HCT116 (cell line): Measurements from ENCODE around the gene PIPOX. TPM values are rescaled to one million over a fixed set of nuclear protein-coding genes. Genes with fewer than 3 reads are reported as not detected.

Experiments
- ATAC-seq: fragments of 200-7000 bp; cut with Tn5 transposase; 2 replicates; pipeline ENCODE4 v1.9.1; 2020; ENCODE audit warnings: mild to moderate bottlenecking, moderate library complexity
- BruUV-seq: library from RNA; stranded (reverse); fragments of 400-500 nt; replicated peaks from 2 replicates; lab custom pipeline; 2021; lab: Mats Ljungman, UMichigan
- CTCF ChIA-PET: fragments of 300-600 bp; sonication (Branson Sonifier 250); formaldehyde crosslinking; loops from one replicate; lab custom pipeline; 2021; ENCODE audit warnings: antibody characterized with exemption; lab: Charles Lee
- POLR2A ChIA-PET: fragments of 300-600, 350-600 bp; sonication (Branson Sonifier 250); formaldehyde crosslinking; loops from one replicate; lab custom pipeline; 2021; ENCODE audit warnings: antibody characterized with exemption; lab: Charles Lee
- RAD21 ChIA-PET, 2 experiments: fragments of 300-600 bp; sonication (Branson Sonifier 250); formaldehyde crosslinking; loops; one replicate each; lab custom pipeline; 2023; ENCODE audit warnings: low total read pairs in 2 of 2; ENCODE audit not compliant: uncharacterized antibody in 2 of 2, unreplicated experiment in 2 of 2, low non-redundant PET in 1 of 2; lab: Charles Lee
- DNase-seq: peaks from one replicate; pipeline ENCODE4 v3.0.0-alpha.2; 2010; ENCODE audit warnings: low read depth, low spot score
- H2AFZ ChIP-seq: fragments of 200-600 bp; shearing (Covaris generic), sonication (generic); 2 replicates; pipeline ENCODE4 v1.6.1; 2017; ENCODE audit warnings: low read depth, mixed run types, mixed read lengths, antibody characterized with exemption, low read length; ENCODE audit not compliant: poor library complexity, severe bottlenecking
- H3K27ac ChIP-seq: 2 replicates; pipeline ENCODE4 v1.5.1; 2012; ENCODE audit warnings: low read depth, low read length
- H3K27me3 ChIP-seq: fragments of 200-600 bp; sonication (generic); 2 replicates; pipeline ENCODE4 v1.6.1; 2016; ENCODE audit warnings: mixed run types, low read length, mixed read lengths; ENCODE audit not compliant: insufficient read depth
- H3K36me3 ChIP-seq, 2 experiments: fragments of 200-500 bp in 1 of 2; fragments of 200-600 bp in 1 of 2; sonication (Bioruptor generic) in 1 of 2; sonication (generic) in 1 of 2; 2 replicates each; pipeline versions ENCODE4 v1.5.1 to v1.6.1; 2014 to 2016; ENCODE audit warnings: low read length in 2 of 2, inconsistent platforms in 1 of 2, mixed read lengths in 1 of 2, mixed run types in 1 of 2; ENCODE audit not compliant: insufficient read depth in 2 of 2, control insufficient read depth in 1 of 2
- H3K4me1 ChIP-seq, 2 experiments: fragments of 200-600 bp in 1 of 2; sonication (generic) in 1 of 2; 2 replicates each; pipeline versions ENCODE4 v1.5.1 to v1.6.1; 2012 to 2017; ENCODE audit warnings: low read length in 2 of 2, inconsistent platforms in 1 of 2, mild to moderate bottlenecking in 1 of 2, mixed read lengths in 1 of 2, mixed run types in 1 of 2, moderate library complexity in 1 of 2; ENCODE audit not compliant: insufficient read depth in 2 of 2, control insufficient read depth in 1 of 2
- H3K4me2 ChIP-seq: fragments of 200-600 bp; sonication (generic); 2 replicates; pipeline ENCODE4 v1.6.1; 2017; ENCODE audit warnings: mixed run types, low read length, mixed read lengths
- H3K4me3 ChIP-seq, 2 experiments: fragments of 200-600 bp in 1 of 2; sonication (generic) in 1 of 2; replicated peaks in 1 of 2; 2 replicates each; pipeline ENCODE4 v1.5.1; 2011 to 2016; ENCODE audit warnings: low read length in 2 of 2, control low read depth in 1 of 2, low read depth in 1 of 2, mild to moderate bottlenecking in 1 of 2, mixed read lengths in 1 of 2, mixed run types in 1 of 2
- H3K79me2 ChIP-seq: fragments of 200-600 bp; sonication (generic); 2 replicates; pipeline ENCODE4 v1.6.1; 2017; ENCODE audit warnings: mild to moderate bottlenecking, mixed run types, low read length, moderate library complexity, mixed read lengths; ENCODE audit not compliant: insufficient read depth
- H3K9ac ChIP-seq: fragments of 200-600 bp; sonication (generic); 2 replicates; pipeline ENCODE4 v1.6.1; 2016; ENCODE audit warnings: low read length, mixed read lengths
- H3K9me2 ChIP-seq: fragments of 200-600 bp; sonication (generic), shearing (Covaris generic); 2 replicates; pipeline ENCODE4 v1.6.1; 2017; ENCODE audit warnings: mixed run types, mild to moderate bottlenecking, moderate library complexity; ENCODE audit not compliant: insufficient read depth
- H3K9me3 ChIP-seq, 2 experiments: fragments of 200-500 bp in 1 of 2; fragments of 200-600 bp in 1 of 2; sonication (Bioruptor generic) in 1 of 2; sonication (generic) in 1 of 2; 2 replicates each; pipeline ENCODE4 v1.6.1; 2014 to 2017; ENCODE audit warnings: low read length in 2 of 2, mixed read lengths in 2 of 2, inconsistent platforms in 1 of 2, low read depth in 1 of 2, mild to moderate bottlenecking in 1 of 2, mixed run types in 1 of 2, moderate library complexity in 1 of 2; ENCODE audit not compliant: control insufficient read depth in 1 of 2, insufficient read depth in 1 of 2
- H4K20me1 ChIP-seq: fragments of 200-600 bp; sonication (generic), shearing (Covaris generic); 2 replicates; pipeline ENCODE4 v1.6.1; 2017; ENCODE audit warnings: mixed run types, mild to moderate bottlenecking, moderate library complexity; ENCODE audit not compliant: insufficient read depth
- CBX3 ChIP-seq: IDR thresholded peaks from 2 replicates; pipeline ENCODE4 v1.6.1; 2012; ENCODE audit warnings: low read depth
- EZH2 ChIP-seq: fragments of 200-600 bp; sonication (generic); IDR thresholded peaks from 2 replicates; pipeline ENCODE4 v1.6.1; 2017; ENCODE audit warnings: antibody characterized with exemption, mixed run types
- EZH2phosphoT487 ChIP-seq: fragments of 200-600 bp; IDR thresholded peaks from 2 replicates; pipeline ENCODE4 v1.6.1; 2018; ENCODE audit warnings: antibody characterized with exemption, borderline replicate concordance
- FOSL1 ChIP-seq: IDR thresholded peaks from 2 replicates; pipeline ENCODE4 v1.6.1; 2012; ENCODE audit warnings: low read depth
- MAX ChIP-seq: IDR thresholded peaks from 2 replicates; pipeline ENCODE4 v1.6.1; 2012
- RAD21 ChIP-seq: IDR thresholded peaks from 2 replicates; pipeline ENCODE4 v1.6.1; 2012; ENCODE audit warnings: low read depth, mild to moderate bottlenecking
- SRF ChIP-seq: IDR thresholded peaks from 2 replicates; pipeline ENCODE4 v1.6.1; 2012; ENCODE audit warnings: low read depth
- ZNF274 ChIP-seq: fragments of 200-500 bp; sonication (Bioruptor generic); IDR thresholded peaks from 2 replicates; pipeline ENCODE4 v1.6.1; 2014; ENCODE audit warnings: mild to moderate bottlenecking, low read depth, low read length, inconsistent platforms
- intact Hi-C: fragments of 100-400 bp; cut with micrococcal nuclease; formaldehyde crosslinking; loops from 2 replicates; pipeline ENCODE4 v1.10.0; 2022
- total RNA-seq: library from RNA; stranded (reverse); gene quantifications from one replicate; pipeline ENCODE4 v1.2.1, GENCODE V29; 2021; ENCODE audit not compliant: unreplicated experiment
- TF ChIP-seq, protein P1 (sequence below): IDR thresholded peaks from 2 replicates; pipeline ENCODE4 v1.6.1; 2011; ENCODE audit warnings: mild to moderate bottlenecking, low read length, moderate library complexity; ENCODE audit not compliant: insufficient replicate concordance; ENCODE audit errors: extremely low read depth
- TF ChIP-seq, protein P2 (sequence below): IDR thresholded peaks from 2 replicates; pipeline ENCODE4 v1.6.1; 2012; ENCODE audit warnings: low read depth

The PIPOX gene
- total RNA-seq, 1 experiment from 2014 or later = 1.8 TPM

- Histone ChIP-seq H4K20me1 (no peaks in the 10 kb centered on the region), H3K4me3 (no peak overlapping the region), H3K79me2 (no peaks in the 10 kb centered on the region), H3K27me3 (peaks cover 9% of the 10 kb centered on the region; the same call in 1 of the 2 replicates), H2AFZ (no peak overlapping the region)
- intact Hi-C loops = no loop called here
- ATAC-seq (no peak), DNase-seq (no peak)
- CTCF ChIA-PET = no interaction called here
- BruUV-seq = no TSS peak
- TF ChIP-seq RAD21 (no peak), EZH2phosphoT487 (no peak), SRF (no peak), ZNF274 (no peak), CBX3 (no peak), EZH2 (no peak)
- TF ChIP-seq, protein P1, sequence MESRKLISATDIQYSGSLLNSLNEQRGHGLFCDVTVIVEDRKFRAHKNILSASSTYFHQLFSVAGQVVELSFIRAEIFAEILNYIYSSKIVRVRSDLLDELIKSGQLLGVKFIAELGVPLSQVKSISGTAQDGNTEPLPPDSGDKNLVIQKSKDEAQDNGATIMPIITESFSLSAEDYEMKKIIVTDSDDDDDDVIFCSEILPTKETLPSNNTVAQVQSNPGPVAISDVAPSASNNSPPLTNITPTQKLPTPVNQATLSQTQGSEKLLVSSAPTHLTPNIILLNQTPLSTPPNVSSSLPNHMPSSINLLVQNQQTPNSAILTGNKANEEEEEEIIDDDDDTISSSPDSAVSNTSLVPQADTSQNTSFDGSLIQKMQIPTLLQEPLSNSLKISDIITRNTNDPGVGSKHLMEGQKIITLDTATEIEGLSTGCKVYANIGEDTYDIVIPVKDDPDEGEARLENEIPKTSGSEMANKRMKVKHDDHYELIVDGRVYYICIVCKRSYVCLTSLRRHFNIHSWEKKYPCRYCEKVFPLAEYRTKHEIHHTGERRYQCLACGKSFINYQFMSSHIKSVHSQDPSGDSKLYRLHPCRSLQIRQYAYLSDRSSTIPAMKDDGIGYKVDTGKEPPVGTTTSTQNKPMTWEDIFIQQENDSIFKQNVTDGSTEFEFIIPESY = no peak
- TF ChIP-seq, all 23 proteins: peak for 0
- Histone ChIP-seq H3K36me3 (no peaks in the 10 kb centered on the region), H3K27ac (no peak overlapping the region), H3K9me2 (no peaks in the 10 kb centered on the region), H3K9me3 (no peaks in the 10 kb centered on the region), H3K4me1 (peaks cover 0 to 7% of the 10 kb centered on the region in 2 experiments; a peak in 2 of 4 replicates), H3K4me2 (no peak overlapping the region), H3K9ac (no peak overlapping the region)
- ChIA-PET POLR2A (no interaction called here), RAD21 (no interaction called here)
Measured at GRCh38 chr17:29045734-29046472, 3.0 kb downstream of the PIPOX start.

DNA sequence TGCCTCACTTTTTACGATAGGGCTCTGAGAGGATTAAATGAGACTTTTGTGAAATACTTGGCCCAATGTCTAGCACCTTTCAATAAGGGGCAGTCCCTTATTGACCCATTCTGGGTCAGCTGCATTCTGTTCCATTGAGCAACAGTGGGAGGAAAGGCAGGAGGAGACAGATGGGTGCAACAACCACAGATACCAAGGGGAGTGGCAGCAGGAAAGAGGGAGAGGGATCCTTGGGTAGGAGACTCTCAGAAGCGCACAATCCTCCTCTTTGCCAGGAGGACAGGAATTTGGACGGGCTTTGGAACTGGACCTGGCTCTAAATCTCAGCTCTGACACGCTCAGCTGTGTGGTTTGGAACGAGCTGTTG, 3.5 kb downstream of the PIPOX start:
- CTCF ChIA-PET = no interaction called here
- POLR2A ChIA-PET = no interaction called here

More for the DNA sequence above, 3.5 kb downstream of the PIPOX start:
- intact Hi-C loops = no loop called here
- no peak for ATAC-seq
- no TSS peak for BruUV-seq
- DNase-seq = no peak
- no peak overlapping the region for H3K4me3 ChIP-seq
- H2AFZ ChIP-seq = no peak overlapping the region
- H4K20me1 ChIP-seq = no peaks in the 10 kb centered on the region
- H3K9me2 ChIP-seq = no peaks in the 10 kb centered on the region
- H3K79me2 ChIP-seq = no peaks in the 10 kb centered on the region
- RAD21 ChIA-PET = no interaction called here
- H3K4me2 ChIP-seq = no peak overlapping the region
- H3K36me3 ChIP-seq = no peaks in the 10 kb centered on the region
- no peak overlapping the region for H3K27ac ChIP-seq
- no peak overlapping the region for H3K9ac ChIP-seq
- H3K4me1 ChIP-seq = peaks cover 0 to 7% of the 10 kb centered on the region in 2 experiments; a peak in 2 of 4 replicates
- TF ChIP-seq FOSL1 = no peak
- TF ChIP-seq, protein P2, sequence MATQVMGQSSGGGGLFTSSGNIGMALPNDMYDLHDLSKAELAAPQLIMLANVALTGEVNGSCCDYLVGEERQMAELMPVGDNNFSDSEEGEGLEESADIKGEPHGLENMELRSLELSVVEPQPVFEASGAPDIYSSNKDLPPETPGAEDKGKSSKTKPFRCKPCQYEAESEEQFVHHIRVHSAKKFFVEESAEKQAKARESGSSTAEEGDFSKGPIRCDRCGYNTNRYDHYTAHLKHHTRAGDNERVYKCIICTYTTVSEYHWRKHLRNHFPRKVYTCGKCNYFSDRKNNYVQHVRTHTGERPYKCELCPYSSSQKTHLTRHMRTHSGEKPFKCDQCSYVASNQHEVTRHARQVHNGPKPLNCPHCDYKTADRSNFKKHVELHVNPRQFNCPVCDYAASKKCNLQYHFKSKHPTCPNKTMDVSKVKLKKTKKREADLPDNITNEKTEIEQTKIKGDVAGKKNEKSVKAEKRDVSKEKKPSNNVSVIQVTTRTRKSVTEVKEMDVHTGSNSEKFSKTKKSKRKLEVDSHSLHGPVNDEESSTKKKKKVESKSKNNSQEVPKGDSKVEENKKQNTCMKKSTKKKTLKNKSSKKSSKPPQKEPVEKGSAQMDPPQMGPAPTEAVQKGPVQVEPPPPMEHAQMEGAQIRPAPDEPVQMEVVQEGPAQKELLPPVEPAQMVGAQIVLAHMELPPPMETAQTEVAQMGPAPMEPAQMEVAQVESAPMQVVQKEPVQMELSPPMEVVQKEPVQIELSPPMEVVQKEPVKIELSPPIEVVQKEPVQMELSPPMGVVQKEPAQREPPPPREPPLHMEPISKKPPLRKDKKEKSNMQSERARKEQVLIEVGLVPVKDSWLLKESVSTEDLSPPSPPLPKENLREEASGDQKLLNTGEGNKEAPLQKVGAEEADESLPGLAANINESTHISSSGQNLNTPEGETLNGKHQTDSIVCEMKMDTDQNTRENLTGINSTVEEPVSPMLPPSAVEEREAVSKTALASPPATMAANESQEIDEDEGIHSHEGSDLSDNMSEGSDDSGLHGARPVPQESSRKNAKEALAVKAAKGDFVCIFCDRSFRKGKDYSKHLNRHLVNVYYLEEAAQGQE = no peak
- TF ChIP-seq MAX = no peak
- TF ChIP-seq RAD21 = no peak
- peaks cover 9% of the 10 kb centered on the region; the same call in 1 of the 2 replicates for H3K27me3 ChIP-seq
- no peaks in the 10 kb centered on the region for H3K9me3 ChIP-seq
